Naive thymus-derived CD8-positive, alpha-beta T cell (primary cell): ENCODE data around the gene PASK. TPM values are rescaled to one million over a fixed set of nuclear protein-coding genes. Genes with fewer than 3 reads are reported as not detected.
"Not testable (repeated sequence)": the region's sequence is repeated elsewhere in the genome, so short reads cannot be mapped to it uniquely, and the experiment has no call there.

Experiments
- ATAC-seq, 2 donors: fragments of 150-1000 bp; cut with Tn5 transposase in 1 of 2; sonication (Bioruptor Pico), chemical (Tn5 transposase) in 1 of 2; 1 replicate in 1 of 2; 2 replicates in 1 of 2; pipeline ENCODE4 v1.10.0; 2021; ENCODE audit warnings: mild to moderate bottlenecking in 2 of 2, moderate library complexity in 2 of 2
- POLR2A ChIA-PET: fragments of 350-600 bp; sonication (Branson Sonifier 250); formaldehyde crosslinking; loops from one replicate; lab custom pipeline; 2021; ENCODE audit warnings: antibody characterized with exemption; lab: Charles Lee
- DNase-seq, 10 donors: peaks; one replicate each; pipeline versions ENCODE4 v3.0.0 to v3.0.0-alpha.2; 2020 to 2022
- H3K27ac Mint-ChIP-seq, 10 donors: one replicate each; pipeline ENCODE4 v1.8.0; 2020 to 2022; ENCODE audit warnings: mild to moderate bottlenecking in 10 of 10, mixed read lengths in 10 of 10, moderate library complexity in 4 of 10, inconsistent platforms in 1 of 10
- H3K27me3 Mint-ChIP-seq, 5 donors: one replicate each; pipeline ENCODE4 v1.8.0; 2021 to 2022; ENCODE audit warnings: mixed read lengths in 5 of 5
- H3K36me3 Mint-ChIP-seq, 3 donors: one replicate each; pipeline ENCODE4 v1.8.0; 2020 to 2022; ENCODE audit warnings: mixed read lengths in 3 of 3, mild to moderate bottlenecking in 2 of 3, inconsistent platforms in 1 of 3
- H3K4me1 Mint-ChIP-seq, 4 donors: one replicate each; pipeline ENCODE4 v1.8.0; 2021 to 2022; ENCODE audit warnings: mixed read lengths in 4 of 4
- H3K4me3 Mint-ChIP-seq, 10 donors: one replicate each; pipeline ENCODE4 v1.8.0; 2020 to 2022; ENCODE audit warnings: mild to moderate bottlenecking in 10 of 10, mixed read lengths in 10 of 10, moderate library complexity in 6 of 10, inconsistent platforms in 1 of 10
- H3K9me3 Mint-ChIP-seq, 9 donors: one replicate each; pipeline ENCODE4 v1.8.0; 2020 to 2022; ENCODE audit warnings: mixed read lengths in 9 of 9, mild to moderate bottlenecking in 3 of 9, inconsistent platforms in 1 of 9, moderate library complexity in 1 of 9
- polyA plus RNA-seq, 3 donors: library from polyadenylated mRNA; unstranded; fragments of 300-500 nt; fragmentation: Illumina TruSeq; gene quantifications; one replicate each; pipeline ENCODE4 v1.2.3, GENCODE V29; 2021
- total RNA-seq, 8 experiments: library from RNA in 2 of 8; stranded (reverse) in 2 of 8; gene quantifications; one replicate each; pipeline ENCODE4 v1.2.3 and lab custom pipeline; 2021 to 2026

Gene PASK
- total and polyA plus RNA-seq, 5 experiments from 2014 or later = 68.3 to 574 (median 78.7) TPM

DNA sequence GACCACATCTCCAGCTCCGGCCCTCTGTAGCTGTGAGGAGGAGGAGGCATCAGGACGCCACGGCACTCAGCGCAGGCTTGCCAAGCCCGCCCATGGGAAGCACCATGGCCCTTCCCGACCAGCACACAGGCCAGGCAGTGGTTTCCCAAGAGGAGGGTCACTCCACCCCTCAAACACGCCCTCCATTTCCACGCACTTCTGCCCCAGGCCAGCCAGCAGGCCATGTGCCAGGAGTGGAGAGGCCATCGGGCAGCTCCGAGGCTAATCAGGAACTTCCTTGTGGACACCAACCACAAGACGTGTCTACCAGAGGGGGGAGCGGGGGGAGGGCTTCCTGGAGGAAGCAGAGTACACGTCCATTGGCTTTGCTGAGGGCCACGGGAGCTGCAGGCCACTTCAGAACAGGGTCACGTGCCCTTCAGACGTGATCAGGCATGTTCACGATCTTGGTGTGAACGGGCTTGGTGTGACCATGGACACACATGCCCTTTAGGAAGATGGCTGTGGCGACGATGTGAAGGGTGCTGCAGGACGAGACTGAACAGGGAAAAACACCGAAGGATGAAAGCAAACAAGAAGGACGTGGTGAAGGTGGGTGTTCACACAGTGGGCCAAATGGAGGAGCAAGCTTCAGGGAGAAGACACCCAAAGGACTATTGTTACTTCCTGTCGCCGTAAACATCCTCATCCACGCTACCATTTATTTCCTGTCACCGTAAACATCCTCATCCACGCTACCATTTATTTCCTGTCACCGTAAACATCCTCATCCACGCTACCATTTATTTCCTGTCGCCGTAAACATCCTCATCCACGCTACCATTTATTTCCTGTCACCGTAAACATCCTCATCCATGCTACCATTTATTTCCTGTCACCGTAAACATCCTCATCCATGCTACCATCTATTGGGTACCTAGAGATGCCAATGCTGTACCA, 40.7 kb downstream of the PASK start:
- Mint-ChIP-seq H3K36me3 (peaks cover 0 to 32% (median 23%) of the 10 kb centered on the region in 3 donors), H3K4me3 (peak overlapping the region; percentile 81 to 99 (median 92)), H3K4me1 (peaks cover 23 to 84% (median 66%) of the 10 kb centered on the region in 4 donors), H3K27ac (peak overlapping the region; percentile 92 to 99 (median 98)), H3K9me3 (peaks cover 0 to 3% (median 0%) of the 10 kb centered on the region in 9 donors), H3K27me3 (no peaks in the 10 kb centered on the region)
- POLR2A ChIA-PET = interaction anchor here (0.5 to 17.2 kb wide), 15 partner anchors 9 to 595 kb away, joined by 3 to 473 read pairs (median 5); partner anchors contain the start of genes HDLBP, ING5, PASK and PPP1R7
- DNase-seq (peak in 8 of 10 donors; percentile 31 to 80 (median 64)), ATAC-seq (peak; percentile 33 to 44)

DNA sequence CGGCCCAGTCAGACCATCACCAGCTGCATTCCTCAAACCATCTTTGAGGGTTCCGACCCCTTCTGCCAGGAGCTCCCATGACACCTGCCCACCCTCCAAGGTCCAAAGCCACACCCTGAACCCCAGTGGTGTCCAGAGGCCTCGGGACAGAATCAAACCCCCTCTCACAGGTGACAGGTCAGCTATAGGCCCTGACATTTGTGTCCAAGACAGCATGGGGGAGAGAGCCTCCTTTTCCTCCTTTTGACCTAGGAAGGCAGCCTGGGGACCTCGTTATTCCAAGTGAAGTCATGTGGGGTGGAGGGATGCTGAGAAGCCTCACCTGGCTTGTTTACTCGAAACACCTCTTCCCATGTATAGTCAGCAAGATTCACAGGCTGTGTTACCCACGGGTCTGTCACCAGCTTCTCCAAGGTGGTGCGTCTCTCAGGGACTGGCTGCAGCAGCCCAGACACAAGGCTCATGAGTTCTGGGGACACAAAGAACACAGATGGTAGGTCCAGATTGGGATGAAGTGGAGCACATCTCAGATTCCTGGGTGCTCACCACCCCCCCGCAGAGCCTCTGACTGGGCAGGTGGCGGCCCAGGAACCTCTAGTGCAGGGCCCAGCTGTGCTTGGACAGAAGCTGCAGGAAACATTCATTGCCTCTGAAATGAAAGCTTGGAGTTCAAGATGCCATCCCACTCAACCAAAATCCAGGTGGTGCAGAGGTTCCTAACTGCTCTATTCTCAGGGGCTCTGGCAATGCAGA, 42.1 kb downstream of the PASK start:
- peak overlapping the region; percentile 92 to 99 (median 98) for H3K27ac Mint-ChIP-seq
- DNase-seq (no peak), ATAC-seq (no peak)
- H3K36me3 Mint-ChIP-seq = peaks cover 0 to 32% (median 21%) of the 10 kb centered on the region in 3 donors
- peak overlapping the region in 6 of 10 donors; percentile 22 to 99 (median 86) for H3K4me3 Mint-ChIP-seq
- POLR2A ChIA-PET = interaction anchor here (0.7 to 17.2 kb wide), 8 partner anchors 11 to 594 kb away, joined by 3 to 473 read pairs (median 4); partner anchors contain the start of genes ING5, PASK and PPP1R7
- H3K9me3 Mint-ChIP-seq = peaks cover 0 to 3% (median 0%) of the 10 kb centered on the region in 9 donors
- H3K4me1 Mint-ChIP-seq = peaks cover 25 to 82% (median 69%) of the 10 kb centered on the region in 4 donors
- no peaks in the 10 kb centered on the region for H3K27me3 Mint-ChIP-seq

DNA sequence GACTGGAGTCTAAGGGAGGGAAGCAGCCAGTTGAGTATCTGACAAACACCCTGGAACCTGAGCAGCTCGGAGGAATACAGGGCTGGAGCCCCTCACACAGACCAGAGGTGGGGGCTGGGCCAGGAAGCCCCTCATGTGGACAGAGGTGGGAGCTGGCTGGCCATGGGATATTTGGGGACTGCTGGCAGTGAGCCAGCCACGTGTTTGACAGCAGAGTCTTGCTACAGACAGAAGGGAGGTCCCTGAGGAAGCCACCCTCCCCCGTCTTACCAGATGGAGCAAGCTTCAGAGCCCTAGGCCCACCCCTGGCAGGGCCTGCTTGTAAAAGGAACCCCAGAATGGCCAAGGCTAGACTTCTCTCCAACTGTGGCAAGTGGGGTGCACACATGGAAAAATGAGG, 43.6 kb downstream of the PASK start:
- Mint-ChIP-seq H3K36me3 (peaks cover 0 to 34% (median 12%) of the 10 kb centered on the region in 3 donors), H3K4me3 (peak overlapping the region in 4 of 10 donors; percentile 26 to 51 (median 32)), H3K4me1 (peaks cover 24 to 74% (median 68%) of the 10 kb centered on the region in 4 donors), H3K27ac (peak overlapping the region; percentile 85 to 99 (median 98)), H3K27me3 (no peaks in the 10 kb centered on the region), H3K9me3 (peaks cover 0 to 3% (median 0%) of the 10 kb centered on the region in 9 donors)
- DNase-seq = no peak
- ATAC-seq = no peak
- POLR2A ChIA-PET = interaction anchor here (1.1 to 17.2 kb wide), 3 partner anchors 17 to 94 kb away, joined by 3 to 473 read pairs (median 85); partner anchors contain the start of genes PASK and PPP1R7

DNA sequence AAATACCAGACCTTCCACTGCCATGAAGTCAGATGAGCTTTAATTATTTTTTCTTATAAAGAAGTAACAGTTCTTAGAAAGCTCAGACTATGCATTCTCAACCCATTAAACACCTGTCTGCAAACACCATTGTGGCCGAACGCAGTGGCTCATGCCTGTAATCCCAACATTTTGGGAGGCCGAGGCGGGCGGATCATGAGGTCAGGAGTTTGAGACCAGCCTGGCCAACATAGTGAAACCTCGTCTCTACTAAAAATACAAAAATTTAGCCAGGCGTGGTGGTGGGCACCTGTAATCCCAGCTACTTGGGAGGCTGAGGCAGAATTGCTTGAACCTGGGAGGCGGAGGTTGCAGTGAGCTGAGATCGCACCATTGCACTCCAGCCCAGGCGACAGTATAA, 44.7 kb downstream of the PASK start:
- H3K27me3 Mint-ChIP-seq, ATAC-seq, DNase-seq, H3K9me3 Mint-ChIP-seq: not testable (repeated sequence)
- peak overlapping the region in 2 of 10 donors; percentile 22 to 97 for H3K4me3 Mint-ChIP-seq
- POLR2A ChIA-PET = interaction anchor here (0.7 to 17.2 kb wide), 8 partner anchors 7 to 538 kb away, joined by 3 to 473 read pairs (median 4); partner anchors contain the start of genes PASK and PPP1R7
- peaks cover 20 to 77% (median 68%) of the 10 kb centered on the region in 4 donors for H3K4me1 Mint-ChIP-seq
- peak overlapping the region in 8 of 10 donors; percentile 92 to 99 (median 99) for H3K27ac Mint-ChIP-seq
- peaks cover 0 to 40% (median 12%) of the 10 kb centered on the region in 3 donors for H3K36me3 Mint-ChIP-seq

DNA sequence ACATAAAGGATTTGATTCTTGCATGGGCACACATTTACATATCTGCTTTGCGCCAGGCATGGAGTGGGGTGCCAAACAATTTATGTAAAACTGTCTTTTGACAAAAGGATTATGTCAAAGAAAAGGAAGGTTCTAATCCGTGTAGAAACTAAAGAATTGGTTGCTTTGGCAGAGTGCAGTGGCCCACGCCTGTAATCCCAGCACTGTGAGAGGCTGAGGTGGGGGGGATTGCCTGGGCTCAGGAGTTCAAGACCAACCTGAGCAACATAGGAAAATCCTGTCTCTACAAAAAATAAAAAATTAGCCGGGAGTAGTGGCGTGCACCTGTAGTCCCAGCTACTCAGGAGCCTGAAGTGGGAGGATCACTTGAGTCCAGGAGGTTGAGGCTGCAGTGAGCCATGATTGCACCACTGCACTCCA, 46.1 kb downstream of the PASK start:
- Mint-ChIP-seq H3K36me3 (peaks cover 0 to 48% (median 18%) of the 10 kb centered on the region in 3 donors), H3K27ac (peak overlapping the region; percentile 92 to 99 (median 98)), H3K9me3 (peaks cover 0 to 2% (median 0%) of the 10 kb centered on the region in 9 donors), H3K4me1 (peaks cover 17 to 78% (median 69%) of the 10 kb centered on the region in 4 donors), H3K4me3 (peak overlapping the region; percentile 94 to 99 (median 97)), H3K27me3 (no peaks in the 10 kb centered on the region)
- ATAC-seq = no peak
- no peak for DNase-seq
- POLR2A ChIA-PET = interaction anchor here (0.7 to 17.2 kb wide), 9 partner anchors 9 to 122 kb away, joined by 3 to 473 read pairs (median 4); partner anchors contain the start of genes PASK and PPP1R7

DNA sequence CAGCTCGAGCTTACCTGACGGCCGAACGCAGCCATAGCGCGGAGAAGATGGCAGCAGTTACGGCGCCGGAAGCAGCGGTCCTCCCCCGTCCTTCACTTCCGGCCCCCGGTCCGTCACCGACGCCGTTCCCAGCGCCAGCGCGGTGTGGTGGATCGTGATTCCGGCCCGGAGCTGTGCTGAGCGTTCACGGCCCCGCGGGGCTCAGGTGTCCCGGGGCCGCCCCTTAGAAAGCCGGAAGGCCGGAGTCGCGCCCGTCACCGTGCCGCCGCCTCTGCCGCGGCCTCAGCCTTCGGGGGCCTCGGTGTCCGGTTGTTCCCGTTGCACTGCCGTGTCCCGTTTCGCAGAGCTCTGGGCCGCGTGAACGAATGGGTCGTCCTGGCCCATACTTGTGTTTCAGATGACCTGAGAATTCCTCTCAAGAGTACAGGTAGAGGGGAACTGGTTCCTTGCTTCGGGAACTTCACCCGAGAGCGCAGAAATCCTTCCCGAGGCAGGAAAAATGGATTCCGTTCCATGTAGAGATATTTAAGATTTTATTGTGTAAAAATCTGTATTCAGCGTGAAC, 47.0 kb downstream of the PASK start, which contains the start of gene MTERF4:
Gene MTERF4, minus strand, starts transcription at position 49 of the 565 bp plus-strand sequence. Its CDS starts 14 bp downstream, at position 35.
- peak within 1 kb of the TSS; percentile 94 to 99 (median 97) for H3K4me3 Mint-ChIP-seq
- no peaks in the 10 kb centered on the region for H3K27me3 Mint-ChIP-seq
- H3K36me3 Mint-ChIP-seq = peaks cover 5 to 55% (median 20%) of the 10 kb centered on the region in 3 donors
- POLR2A ChIA-PET = interaction anchor here (0.8 to 17.2 kb wide), 17 partner anchors 10 to 537 kb away, joined by 3 to 473 read pairs (median 4); partner anchors contain the start of genes HDLBP, PASK, PPP1R7 and SEPTIN2
- ATAC-seq (peak; percentile 91 to 94), DNase-seq (peak; percentile 79 to 90 (median 85))
- H3K4me1 Mint-ChIP-seq = peaks cover 20 to 75% (median 69%) of the 10 kb centered on the region in 4 donors
- H3K9me3 Mint-ChIP-seq = no peaks in the 10 kb centered on the region
- H3K27ac Mint-ChIP-seq = peak within 1 kb of the TSS; percentile 92 to 99 (median 98)

DNA sequence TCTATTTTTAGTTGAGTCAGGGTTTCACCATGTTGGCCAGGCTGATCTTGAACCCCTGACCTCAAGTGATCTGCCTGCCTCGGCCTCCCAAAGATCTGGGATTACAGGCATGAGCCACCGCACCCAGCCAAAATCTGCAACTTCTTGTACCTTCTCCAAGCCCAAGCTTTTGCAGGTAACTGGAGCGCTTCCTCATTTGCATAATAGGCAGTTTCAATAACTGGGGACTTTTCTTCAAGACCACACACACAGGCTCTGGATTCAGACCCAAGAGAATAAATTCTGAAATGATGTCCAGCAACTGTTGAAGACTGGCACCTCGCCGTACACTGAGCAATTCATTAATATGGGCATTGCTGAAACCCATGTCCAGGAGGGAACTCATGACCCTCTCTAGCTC, 50.0 kb downstream of the PASK start:
- H3K4me3 Mint-ChIP-seq = peak overlapping the region in 8 of 10 donors; percentile 12 to 99 (median 74)
- H3K27me3 Mint-ChIP-seq = no peaks in the 10 kb centered on the region
- H3K4me1 Mint-ChIP-seq = peaks cover 36 to 88% (median 82%) of the 10 kb centered on the region in 4 donors
- ATAC-seq (no peak), DNase-seq (no peak)
- H3K36me3 Mint-ChIP-seq = peaks cover 12 to 61% (median 38%) of the 10 kb centered on the region in 3 donors
- H3K27ac Mint-ChIP-seq = peak overlapping the region; percentile 71 to 99 (median 88)
- H3K9me3 Mint-ChIP-seq = no peaks in the 10 kb centered on the region
- POLR2A ChIA-PET = interaction anchor here (1.0 to 17.2 kb wide), 5 partner anchors 9 to 89 kb away, joined by 3 to 473 read pairs (median 8); no protein-coding TSS in a partner anchor

DNA sequence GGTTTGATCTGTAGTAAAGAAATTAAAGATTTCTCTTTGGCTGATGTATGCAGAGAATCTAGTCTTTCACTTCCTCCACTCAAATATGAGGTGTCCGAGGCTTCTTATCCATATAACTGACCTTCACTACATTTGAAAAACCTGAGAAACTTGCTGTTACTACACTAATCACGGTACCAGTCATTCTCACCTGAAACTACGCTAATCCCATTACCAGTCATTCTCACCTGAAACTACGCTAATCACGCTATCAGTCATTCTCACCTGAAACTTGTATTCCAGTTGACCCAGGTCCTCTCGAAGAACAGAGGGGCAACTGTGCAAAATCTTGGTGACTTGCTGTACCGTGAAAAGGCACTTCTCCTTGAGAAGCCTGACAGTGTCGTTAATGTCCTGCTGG, 52.3 kb downstream of the PASK start:
- POLR2A ChIA-PET = interaction anchor here (1.2 to 19.4 kb wide), 3 partner anchors 10 to 114 kb away, joined by 3 to 473 read pairs (median 54); partner anchors contain the start of genes MTERF4, PASK and PPP1R7
- Mint-ChIP-seq H3K36me3 (peaks cover 12 to 71% (median 46%) of the 10 kb centered on the region in 3 donors), H3K9me3 (no peaks in the 10 kb centered on the region), H3K27me3 (no peaks in the 10 kb centered on the region), H3K27ac (peak overlapping the region; percentile 79 to 99 (median 94)), H3K4me3 (peak overlapping the region in 7 of 10 donors; percentile 30 to 97 (median 68)), H3K4me1 (peaks cover 33 to 79% (median 72%) of the 10 kb centered on the region in 4 donors)
- DNase-seq (no peak), ATAC-seq (no peak)

DNA sequence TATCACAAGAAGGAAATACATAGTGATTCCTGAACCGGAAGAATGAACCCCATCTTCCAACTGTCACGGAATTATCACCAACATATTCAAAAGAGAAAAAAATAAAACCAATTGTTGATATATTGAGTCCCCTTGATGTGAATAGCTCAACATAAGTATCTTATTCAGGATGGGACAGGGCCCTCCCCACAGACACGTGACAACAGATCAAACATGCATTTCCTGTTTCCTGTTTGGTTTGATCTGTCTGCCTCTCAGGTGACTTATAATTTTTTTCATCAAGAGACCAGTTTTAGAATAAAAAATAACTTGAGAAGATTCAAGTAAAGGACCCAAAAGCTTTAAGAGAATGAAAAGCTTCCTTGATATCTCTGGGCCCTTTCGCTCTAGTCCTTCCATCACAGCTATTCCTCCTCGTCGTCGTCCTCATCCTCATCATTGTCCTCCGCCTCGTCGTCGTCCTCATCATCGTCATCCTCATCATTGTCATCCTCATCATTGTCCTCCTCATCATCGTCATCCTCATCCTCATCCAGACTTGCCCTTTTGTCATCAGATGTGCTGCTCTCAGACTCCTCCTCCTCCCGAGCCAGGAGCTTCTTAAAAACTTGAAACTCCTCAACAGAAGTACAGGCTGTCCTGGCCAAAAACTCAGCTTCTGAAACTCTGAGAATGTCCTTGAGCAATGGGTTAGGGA, 53.5 kb downstream of the PASK start:
- peak; percentile 95 to 100 for ATAC-seq
- peak in 8 of 10 donors; percentile 58 to 83 (median 72) for DNase-seq
- POLR2A ChIA-PET = interaction anchor here (0.6 to 19.4 kb wide), 15 partner anchors 11 to 219 kb away, joined by 3 to 473 read pairs (median 4); partner anchors contain the start of genes HDLBP, MTERF4, PASK and PPP1R7
- H3K27me3 Mint-ChIP-seq = no peaks in the 10 kb centered on the region
- H3K4me3 Mint-ChIP-seq = peak overlapping the region; percentile 62 to 89 (median 80)
- peak overlapping the region; percentile 79 to 99 (median 94) for H3K27ac Mint-ChIP-seq
- H3K4me1 Mint-ChIP-seq = peaks cover 33 to 86% (median 67%) of the 10 kb centered on the region in 4 donors
- no peaks in the 10 kb centered on the region for H3K9me3 Mint-ChIP-seq
- H3K36me3 Mint-ChIP-seq = peaks cover 12 to 82% (median 46%) of the 10 kb centered on the region in 3 donors

DNA sequence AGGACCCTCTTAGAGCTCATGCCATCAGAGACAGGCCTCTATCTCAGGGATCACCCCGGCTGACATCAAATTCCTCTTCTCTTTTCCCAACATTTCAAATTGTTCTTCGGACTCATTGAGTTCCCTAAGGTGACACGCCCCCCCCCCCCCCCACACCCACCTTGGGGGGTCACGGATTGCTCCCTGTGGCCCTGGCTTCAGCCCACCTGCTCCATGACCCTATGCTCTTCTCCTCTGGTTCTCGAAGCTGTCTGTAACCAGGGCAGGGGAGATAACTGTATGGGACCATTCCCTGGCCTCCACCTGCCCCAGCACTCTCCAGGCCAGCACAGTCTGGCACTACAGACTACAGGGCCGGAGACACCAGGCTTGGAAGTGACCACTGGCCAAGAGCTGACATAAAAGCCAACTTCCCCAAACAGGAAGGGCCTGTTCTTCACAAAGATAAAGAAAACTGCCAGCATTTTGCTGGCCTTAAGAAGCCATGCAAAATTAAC, 54.3 kb downstream of the PASK start:
- H3K9me3 Mint-ChIP-seq = no peaks in the 10 kb centered on the region
- ATAC-seq (peak in 1 of 2 donors; percentile 3), DNase-seq (no peak)
- H3K27ac Mint-ChIP-seq = peak overlapping the region; percentile 74 to 99 (median 94)
- no peaks in the 10 kb centered on the region for H3K27me3 Mint-ChIP-seq
- peaks cover 12 to 82% (median 46%) of the 10 kb centered on the region in 3 donors for H3K36me3 Mint-ChIP-seq
- POLR2A ChIA-PET = interaction anchor here (0.6 to 19.4 kb wide), 14 partner anchors 10 to 220 kb away, joined by 3 to 473 read pairs (median 4); partner anchors contain the start of genes HDLBP, MTERF4, PASK and PPP1R7
- H3K4me3 Mint-ChIP-seq = peak overlapping the region in 8 of 10 donors; percentile 45 to 89 (median 82)
- peaks cover 35 to 81% (median 59%) of the 10 kb centered on the region in 4 donors for H3K4me1 Mint-ChIP-seq
